ENCODE results near the gene IP6K3. TPM values are rescaled to one million over a fixed set of nuclear protein-coding genes. Genes with fewer than 3 reads are reported as not detected.

IP6K3 gene
- polyA plus RNA-seq, 1 donor (not counting 4 experiments of a cell fraction or from before 2014, with no cell fraction given), result not detected

GRCh38 chr6:33792981-33793380 is 46.3 kb upstream of the IP6K3 start:
- Histone ChIP-seq H3K9me3 (ENCODE audit: control insufficient read depth, low read depth, low read length) (no peaks in the 10 kb centered on the region), H2AFZ (ENCODE audit: control insufficient read depth, low read length) (no peak overlapping the region), H4K20me1 (ENCODE audit: control insufficient read depth, extremely low read depth, insufficient read depth, low read length) (no peaks in the 10 kb centered on the region), H3K27ac (ENCODE audit: control insufficient read depth, insufficient read depth, low read length) (no peak overlapping the region), H3K4me2 (ENCODE audit: control insufficient read depth, extremely low read depth, insufficient read depth, low read depth, low read length) (no peak overlapping the region), H3K4me1 (ENCODE audit: control insufficient read depth, extremely low read depth, insufficient read depth, low read length) (peaks cover 6% of the 10 kb centered on the region), H3K4me3 (ENCODE audit: control insufficient read depth in 2 of 3, extremely low read depth in 1 of 3, insufficient read depth in 2 of 3, low read depth in 1 of 3, low read length in 3 of 3) (no peak overlapping the region), H3K79me2 (ENCODE audit: control insufficient read depth, insufficient read depth, low read length) (peaks cover 3% of the 10 kb centered on the region), H3K9me1 (ENCODE audit: control insufficient read depth, extremely low read depth, insufficient read depth, low read length) (no peaks in the 10 kb centered on the region), H3K36me3 (ENCODE audit: control insufficient read depth in 2 of 2, extremely low read depth in 1 of 2, insufficient read depth in 2 of 2, low read length in 2 of 2) (no peaks in the 10 kb centered on the region), H3K9ac (ENCODE audit: control insufficient read depth, extremely low read depth, insufficient read depth, low read length) (no peak overlapping the region), H3K27me3 (ENCODE audit: control insufficient read depth, extremely low read depth, insufficient read depth, low read length) (peaks cover 8% of the 10 kb centered on the region)
- DNase-seq (ENCODE audit: low read depth, low spot score) (no peak), FAIRE-seq (no peak)
- no peak for TF ChIP-seq CTCF (optimal IDR thresholded peaks at IDR 0.05 in 1 of 3, IDR thresholded peaks at IDR 0.05 in 1 of 3, conservative IDR thresholded peaks at IDR 0.05 in 1 of 3; ENCODE audit: extremely low read depth in 1 of 3, insufficient read depth in 2 of 3, low read length in 3 of 3)
- dilution Hi-C loops (cut with MboI; ENCODE audit: extremely low pct_ligation_motif_present, low sequenced_read_pairs), result no loop called here

- dilution Hi-C loops (cut with MboI; ENCODE audit: extremely low pct_ligation_motif_present, low sequenced_read_pairs), result no loop called here
- no peak for DNase-seq (ENCODE audit: low read depth, low spot score)
- Histone ChIP-seq H2AFZ (ENCODE audit: control insufficient read depth, low read length) (no peak overlapping the region), H3K9me3 (ENCODE audit: control insufficient read depth, low read depth, low read length) (no peaks in the 10 kb centered on the region), H3K27ac (ENCODE audit: control insufficient read depth, insufficient read depth, low read length) (no peak overlapping the region), H3K9ac (ENCODE audit: control insufficient read depth, extremely low read depth, insufficient read depth, low read length) (no peak overlapping the region), H3K36me3 (ENCODE audit: control insufficient read depth in 2 of 2, extremely low read depth in 1 of 2, insufficient read depth in 2 of 2, low read length in 2 of 2) (peaks cover 0 to 6% of the 10 kb centered on the region in 2 experiments), H3K79me2 (ENCODE audit: control insufficient read depth, insufficient read depth, low read length) (peaks cover 16% of the 10 kb centered on the region), H3K4me2 (ENCODE audit: control insufficient read depth, extremely low read depth, insufficient read depth, low read depth, low read length) (no peak overlapping the region), H3K27me3 (ENCODE audit: control insufficient read depth, extremely low read depth, insufficient read depth, low read length) (peaks cover 8% of the 10 kb centered on the region), H3K4me1 (ENCODE audit: control insufficient read depth, extremely low read depth, insufficient read depth, low read length) (peaks cover 20% of the 10 kb centered on the region), H4K20me1 (ENCODE audit: control insufficient read depth, extremely low read depth, insufficient read depth, low read length) (peaks cover 7% of the 10 kb centered on the region), H3K4me3 (ENCODE audit: control insufficient read depth in 2 of 3, extremely low read depth in 1 of 3, insufficient read depth in 2 of 3, low read depth in 1 of 3, low read length in 3 of 3) (no peak overlapping the region), H3K9me1 (ENCODE audit: control insufficient read depth, extremely low read depth, insufficient read depth, low read length) (no peaks in the 10 kb centered on the region)
- no peak for TF ChIP-seq CTCF (optimal IDR thresholded peaks at IDR 0.05 in 1 of 3, IDR thresholded peaks at IDR 0.05 in 1 of 3, conservative IDR thresholded peaks at IDR 0.05 in 1 of 3; ENCODE audit: extremely low read depth in 1 of 3, insufficient read depth in 2 of 3, low read length in 3 of 3)
- TF ChIP-seq EZH2 (IDR thresholded peaks at IDR 0.05; ENCODE audit: low read length), result no peak
- no peak for FAIRE-seq
Observed at GRCh38 chr6:33791620-33792019, 44.9 kb upstream of the IP6K3 start.

Measured in keratinocyte (primary cell).